Neural cell (in vitro differentiated cells): Measurements from ENCODE around the gene SMAD5. TPM values are rescaled to one million over a fixed set of nuclear protein-coding genes. Genes with fewer than 3 reads are reported as not detected.

ENCODE experiments used
- H2AFZ ChIP-seq: fragments of 200-600, 300-800 bp; sonication (generic), shearing (Covaris generic); 2 replicates; pipeline ENCODE4 v1.6.0; 2014; ENCODE audit warnings: low read depth, mild to moderate bottlenecking, antibody characterized with exemption, low read length, moderate library complexity
- H3F3A ChIP-seq: fragments of 200-600 bp; shearing (Covaris generic); 2 replicates; pipeline ENCODE4 v1.6.1; 2016; ENCODE audit warnings: mild to moderate bottlenecking, moderate library complexity, mixed read lengths, antibody characterized with exemption, low read length; ENCODE audit not compliant: insufficient read depth, poor library complexity, severe bottlenecking
- H3K27ac ChIP-seq: fragments of 200-600, 300-800 bp; sonication (generic), shearing (Covaris generic); 2 replicates; pipeline ENCODE4 v1.5.1; 2014; ENCODE audit warnings: mild to moderate bottlenecking, low read length, moderate library complexity
- H3K27me3 ChIP-seq: fragments of 300-800, 200-600 bp; sonication (generic), shearing (Covaris generic); 2 replicates; pipeline ENCODE4 v1.6.0; 2014; ENCODE audit warnings: mild to moderate bottlenecking, low read depth, low read length, moderate library complexity; ENCODE audit not compliant: insufficient read depth
- H3K36me3 ChIP-seq: fragments of 300-800, 200-600 bp; sonication (generic), shearing (Covaris generic); 2 replicates; pipeline ENCODE4 v1.5.1; 2014; ENCODE audit warnings: mild to moderate bottlenecking, antibody characterized with exemption, low read length, moderate library complexity; ENCODE audit not compliant: insufficient read depth
- H3K4me2 ChIP-seq: fragments of 300-800, 200-600 bp; sonication (generic), shearing (Covaris generic); 2 replicates; pipeline ENCODE4 v1.6.0; 2014; ENCODE audit warnings: mild to moderate bottlenecking, low read length
- H3K4me3 ChIP-seq: fragments of 300-800, 200-600 bp; sonication (generic), shearing (Covaris generic); 2 replicates; pipeline ENCODE4 v1.5.1; 2014; ENCODE audit warnings: mild to moderate bottlenecking, low read length, moderate library complexity
- H3K79me2 ChIP-seq: fragments of 200-600 bp; shearing (Covaris generic); replicated peaks from 2 replicates; pipeline ENCODE4 v1.6.0; 2014; ENCODE audit warnings: mild to moderate bottlenecking, low read length, moderate library complexity; ENCODE audit not compliant: insufficient read depth
- H3K9ac ChIP-seq: fragments of 300-800, 200-600 bp; sonication (generic), shearing (Covaris generic); 2 replicates; pipeline ENCODE4 v1.6.1; 2016; ENCODE audit warnings: mild to moderate bottlenecking, low read length, mixed read lengths
- H3K9me2 ChIP-seq: fragments of 200-600 bp; shearing (Covaris generic); 2 replicates; pipeline ENCODE4 v1.6.1; 2016; ENCODE audit warnings: mild to moderate bottlenecking, low read length, mixed read lengths; ENCODE audit not compliant: insufficient read depth
- H3K9me3 ChIP-seq: fragments of 200-600, 300-800 bp; sonication (generic), shearing (Covaris generic); 2 replicates; pipeline ENCODE4 v1.6.1; 2016; ENCODE audit warnings: mild to moderate bottlenecking, mixed run types, low read length, moderate library complexity, mixed read lengths
- H4K20me1 ChIP-seq: fragments of 200-600 bp; shearing (Covaris generic); 2 replicates; pipeline ENCODE4 v1.6.1; 2016; ENCODE audit warnings: mild to moderate bottlenecking, mixed run types; ENCODE audit not compliant: insufficient read depth
- EP300 ChIP-seq: fragments of 450-650 bp; conservative IDR thresholded peaks from 2 replicates; pipeline ENCODE4 v1.6.1; 2014; ENCODE audit warnings: antibody characterized with exemption, mild to moderate bottlenecking, moderate library complexity; ENCODE audit not compliant: poor library complexity, severe bottlenecking
- EZH2 ChIP-seq: fragments of 200-600, 300-800 bp; shearing (Covaris generic), sonication (generic); IDR thresholded peaks from 2 replicates; pipeline ENCODE4 v1.6.1; 2014; ENCODE audit warnings: antibody characterized with exemption, low read length, borderline replicate concordance, mild to moderate bottlenecking; ENCODE audit not compliant: insufficient read depth, poor library complexity, severe bottlenecking
- MXI1 ChIP-seq: fragments of 450-650 bp; conservative IDR thresholded peaks from 2 replicates; pipeline ENCODE4 v1.6.1; 2014; ENCODE audit warnings: antibody characterized with exemption, mild to moderate bottlenecking; ENCODE audit not compliant: poor library complexity, severe bottlenecking
- POLR2AphosphoS5 ChIP-seq: IDR thresholded peaks from 2 replicates; pipeline ENCODE4 v1.6.1; 2012
- RAD21 ChIP-seq: fragments of 450-650 bp; conservative IDR thresholded peaks from 2 replicates; pipeline ENCODE4 v1.6.1; 2014; ENCODE audit warnings: antibody characterized with exemption, mild to moderate bottlenecking, moderate library complexity
- SMC3 ChIP-seq: fragments of 450-650 bp; conservative IDR thresholded peaks from 2 replicates; pipeline ENCODE4 v1.6.1; 2014; ENCODE audit warnings: antibody characterized with exemption, mild to moderate bottlenecking, moderate library complexity; ENCODE audit not compliant: poor library complexity
- TAF1 ChIP-seq: IDR thresholded peaks from 2 replicates; pipeline ENCODE4 v1.6.1; 2012; ENCODE audit warnings: low read depth
- polyA plus RNA-seq: library from polyadenylated mRNA; depleted of rRNA; stranded (reverse); fragments of >200 nt; gene quantifications from 2 replicates; pipeline ENCODE4 v1.2.3, GENCODE V29; 2014
- TF ChIP-seq, protein P1 (sequence below): IDR thresholded peaks from 2 replicates; pipeline ENCODE4 v1.6.1; 2012; ENCODE audit warnings: borderline replicate concordance
- TF ChIP-seq, protein P2 (sequence below): fragments of 450-650 bp; IDR thresholded peaks from 2 replicates; pipeline ENCODE4 v1.5.1; 2014; ENCODE audit warnings: antibody characterized with exemption, mild to moderate bottlenecking, moderate library complexity; ENCODE audit not compliant: poor library complexity, severe bottlenecking

SMAD5 gene
- polyA plus RNA-seq, 1 donor from 2014 or later: 26.3 TPM

DNA sequence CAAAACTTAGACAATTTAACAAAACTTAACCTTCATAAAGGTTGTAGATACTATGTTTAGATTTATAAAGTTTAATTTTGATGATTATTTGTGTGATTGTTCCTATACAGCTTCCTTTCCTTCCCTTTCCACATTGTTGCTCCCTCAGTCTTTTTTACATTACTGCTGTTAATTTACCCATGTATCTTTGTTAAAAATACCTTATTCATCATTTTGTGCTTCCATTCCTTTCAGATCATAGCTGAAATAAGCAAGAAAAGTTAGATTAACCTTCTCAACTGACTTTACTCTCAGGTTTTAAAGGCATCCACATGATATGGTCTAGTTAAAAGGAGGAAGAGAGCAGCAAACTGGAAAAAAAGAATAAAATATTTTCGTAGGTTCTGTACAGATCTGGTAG, 2.0 kb downstream of the SMAD5 start:
- H3K4me2 ChIP-seq: peak overlapping the region; percentile 81
- H4K20me1 ChIP-seq: peaks cover 4% of the 10 kb centered on the region
- peak overlapping the region; percentile 89 for H3K4me3 ChIP-seq

DNA sequence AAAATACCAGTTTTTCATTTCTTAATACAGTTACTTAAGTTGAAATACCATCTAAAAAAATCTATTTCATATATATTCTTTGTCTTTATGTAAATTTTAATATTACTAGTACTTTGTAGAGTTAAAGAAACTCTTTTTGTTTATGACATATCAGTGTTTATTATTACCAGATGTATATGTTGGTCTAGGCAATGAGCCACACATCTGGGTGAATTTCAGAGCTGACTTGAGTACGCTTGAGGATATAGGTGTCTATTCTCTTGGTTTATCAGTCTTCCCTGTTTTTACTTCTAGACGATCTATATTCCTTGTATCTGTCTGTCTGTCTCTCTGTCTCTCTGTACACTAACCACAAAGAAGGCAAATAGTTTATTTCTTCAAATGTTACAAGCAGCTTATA, 2.9 kb downstream of the SMAD5 start:
- Histone ChIP-seq H3K4me2 (peak overlapping the region; percentile 81), H3K79me2 (peaks cover 64% of the 10 kb centered on the region), H3K9ac (no peak overlapping the region), H4K20me1 (peaks cover 4% of the 10 kb centered on the region), H3K36me3 (no peaks in the 10 kb centered on the region), H3K4me3 (peak overlapping the region; percentile 89), H3K27ac (no peak overlapping the region), H3K27me3 (no peaks in the 10 kb centered on the region), H2AFZ (no peak overlapping the region), H3F3A (peaks cover 9% of the 10 kb centered on the region), H3K9me3 (no peaks in the 10 kb centered on the region), H3K9me2 (no peaks in the 10 kb centered on the region)
- TF ChIP-seq, protein P1, sequence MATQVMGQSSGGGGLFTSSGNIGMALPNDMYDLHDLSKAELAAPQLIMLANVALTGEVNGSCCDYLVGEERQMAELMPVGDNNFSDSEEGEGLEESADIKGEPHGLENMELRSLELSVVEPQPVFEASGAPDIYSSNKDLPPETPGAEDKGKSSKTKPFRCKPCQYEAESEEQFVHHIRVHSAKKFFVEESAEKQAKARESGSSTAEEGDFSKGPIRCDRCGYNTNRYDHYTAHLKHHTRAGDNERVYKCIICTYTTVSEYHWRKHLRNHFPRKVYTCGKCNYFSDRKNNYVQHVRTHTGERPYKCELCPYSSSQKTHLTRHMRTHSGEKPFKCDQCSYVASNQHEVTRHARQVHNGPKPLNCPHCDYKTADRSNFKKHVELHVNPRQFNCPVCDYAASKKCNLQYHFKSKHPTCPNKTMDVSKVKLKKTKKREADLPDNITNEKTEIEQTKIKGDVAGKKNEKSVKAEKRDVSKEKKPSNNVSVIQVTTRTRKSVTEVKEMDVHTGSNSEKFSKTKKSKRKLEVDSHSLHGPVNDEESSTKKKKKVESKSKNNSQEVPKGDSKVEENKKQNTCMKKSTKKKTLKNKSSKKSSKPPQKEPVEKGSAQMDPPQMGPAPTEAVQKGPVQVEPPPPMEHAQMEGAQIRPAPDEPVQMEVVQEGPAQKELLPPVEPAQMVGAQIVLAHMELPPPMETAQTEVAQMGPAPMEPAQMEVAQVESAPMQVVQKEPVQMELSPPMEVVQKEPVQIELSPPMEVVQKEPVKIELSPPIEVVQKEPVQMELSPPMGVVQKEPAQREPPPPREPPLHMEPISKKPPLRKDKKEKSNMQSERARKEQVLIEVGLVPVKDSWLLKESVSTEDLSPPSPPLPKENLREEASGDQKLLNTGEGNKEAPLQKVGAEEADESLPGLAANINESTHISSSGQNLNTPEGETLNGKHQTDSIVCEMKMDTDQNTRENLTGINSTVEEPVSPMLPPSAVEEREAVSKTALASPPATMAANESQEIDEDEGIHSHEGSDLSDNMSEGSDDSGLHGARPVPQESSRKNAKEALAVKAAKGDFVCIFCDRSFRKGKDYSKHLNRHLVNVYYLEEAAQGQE: no peak
- no peak for TF ChIP-seq RAD21
- no peak for TF ChIP-seq MXI1
- TF ChIP-seq SMC3: no peak
- TF ChIP-seq, protein P2, sequence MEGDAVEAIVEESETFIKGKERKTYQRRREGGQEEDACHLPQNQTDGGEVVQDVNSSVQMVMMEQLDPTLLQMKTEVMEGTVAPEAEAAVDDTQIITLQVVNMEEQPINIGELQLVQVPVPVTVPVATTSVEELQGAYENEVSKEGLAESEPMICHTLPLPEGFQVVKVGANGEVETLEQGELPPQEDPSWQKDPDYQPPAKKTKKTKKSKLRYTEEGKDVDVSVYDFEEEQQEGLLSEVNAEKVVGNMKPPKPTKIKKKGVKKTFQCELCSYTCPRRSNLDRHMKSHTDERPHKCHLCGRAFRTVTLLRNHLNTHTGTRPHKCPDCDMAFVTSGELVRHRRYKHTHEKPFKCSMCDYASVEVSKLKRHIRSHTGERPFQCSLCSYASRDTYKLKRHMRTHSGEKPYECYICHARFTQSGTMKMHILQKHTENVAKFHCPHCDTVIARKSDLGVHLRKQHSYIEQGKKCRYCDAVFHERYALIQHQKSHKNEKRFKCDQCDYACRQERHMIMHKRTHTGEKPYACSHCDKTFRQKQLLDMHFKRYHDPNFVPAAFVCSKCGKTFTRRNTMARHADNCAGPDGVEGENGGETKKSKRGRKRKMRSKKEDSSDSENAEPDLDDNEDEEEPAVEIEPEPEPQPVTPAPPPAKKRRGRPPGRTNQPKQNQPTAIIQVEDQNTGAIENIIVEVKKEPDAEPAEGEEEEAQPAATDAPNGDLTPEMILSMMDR: no peak
- no peak for TF ChIP-seq POLR2AphosphoS5
- TF ChIP-seq EZH2: no peak
- no peak for TF ChIP-seq TAF1
- TF ChIP-seq EP300: no peak

More for the DNA sequence above, 2.0 kb downstream of the SMAD5 start:
- H3K9me3 ChIP-seq: no peaks in the 10 kb centered on the region
- no peak overlapping the region for H3K27ac ChIP-seq
- H3K36me3 ChIP-seq: no peaks in the 10 kb centered on the region
- H3F3A ChIP-seq: peaks cover 9% of the 10 kb centered on the region
- H3K9me2 ChIP-seq: no peaks in the 10 kb centered on the region
- H3K9ac ChIP-seq: peak overlapping the region; percentile 86
- no peak overlapping the region for H2AFZ ChIP-seq
- no peak for TF ChIP-seq EP300
- TF ChIP-seq SMC3: no peak
- TF ChIP-seq, protein P1: no peak
- TF ChIP-seq EZH2: no peak
- no peak for TF ChIP-seq RAD21
- TF ChIP-seq MXI1: no peak
- TF ChIP-seq, protein P2: no peak
- no peak for TF ChIP-seq TAF1
- no peak for TF ChIP-seq POLR2AphosphoS5
- H3K79me2 ChIP-seq: peaks cover 57% of the 10 kb centered on the region
- no peaks in the 10 kb centered on the region for H3K27me3 ChIP-seq
